Measurements from ENCODE around the gene FBXL15.

FBXL15 gene

DNA sequence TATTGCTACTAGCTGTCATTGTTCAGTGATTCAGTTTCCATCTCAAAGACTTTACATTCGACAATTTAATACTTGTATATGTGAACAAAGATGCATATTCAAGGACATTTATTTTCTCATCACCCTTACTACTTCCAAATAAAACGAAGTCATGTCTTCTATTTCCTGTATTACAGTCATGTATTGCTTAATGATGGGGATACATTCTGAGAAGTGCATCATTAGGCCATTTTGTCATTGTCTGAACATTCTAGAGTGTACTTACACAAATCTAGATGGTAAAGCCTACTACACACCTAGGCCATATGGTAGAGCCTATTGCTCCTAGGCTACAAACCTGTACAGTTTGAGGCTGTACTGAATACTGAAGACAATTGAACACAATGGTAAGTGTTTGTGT, 24.2 kb downstream of the FBXL15 start:
- no peak for TF ChIP-seq CTCF (IDR thresholded peaks at IDR 0.05)
- no peak overlapping the region for H3K4me3 ChIP-seq (ENCODE audit: low read depth in 1 of 2, low read length in 1 of 2)
- H3K36me3 ChIP-seq = no peaks in the 10 kb centered on the region
- H3K9me3 ChIP-seq = no peaks in the 10 kb centered on the region
- H3K27me3 ChIP-seq = no peaks in the 10 kb centered on the region
- H3K27ac ChIP-seq = no peak overlapping the region
- H3K4me1 ChIP-seq (ENCODE audit: control insufficient read depth in 1 of 2, insufficient read depth in 1 of 2, low read depth in 1 of 2, low read length in 1 of 2) = peaks cover 5 to 7% of the 10 kb centered on the region in 2 experiments

- TF ChIP-seq CTCF (IDR thresholded peaks at IDR 0.05) = no peak
- H3K4me1 ChIP-seq (ENCODE audit: control insufficient read depth in 1 of 2, insufficient read depth in 1 of 2, low read depth in 1 of 2, low read length in 1 of 2) = peaks cover 46% of the 10 kb centered on the region in 2 experiments
- H3K4me3 ChIP-seq (ENCODE audit: low read depth in 1 of 2, low read length in 1 of 2) = peak overlapping the region; percentile 83 to 85
- no peaks in the 10 kb centered on the region for H3K27me3 ChIP-seq
- H3K9me3 ChIP-seq = no peaks in the 10 kb centered on the region
- no peaks in the 10 kb centered on the region for H3K36me3 ChIP-seq
- H3K27ac ChIP-seq = peak overlapping the region; percentile 74
These were observed 28.9 kb downstream of the FBXL15 start for GRCh38 chr10:102449321-102450123.

GRCh38 chr10:102450124-102450373, 29.4 kb downstream of the FBXL15 start:
- peak overlapping the region; percentile 74 for H3K27ac ChIP-seq
- H3K4me1 ChIP-seq (ENCODE audit: control insufficient read depth in 1 of 2, insufficient read depth in 1 of 2, low read depth in 1 of 2, low read length in 1 of 2) = peaks cover 51% of the 10 kb centered on the region in 2 experiments
- no peaks in the 10 kb centered on the region for H3K27me3 ChIP-seq
- TF ChIP-seq CTCF (IDR thresholded peaks at IDR 0.05) = no peak
- H3K4me3 ChIP-seq (ENCODE audit: low read depth in 1 of 2, low read length in 1 of 2) = peak overlapping the region; percentile 83 to 85
- H3K36me3 ChIP-seq = no peaks in the 10 kb centered on the region
- no peaks in the 10 kb centered on the region for H3K9me3 ChIP-seq

- H3K36me3 ChIP-seq = no peaks in the 10 kb centered on the region
- peak overlapping the region; percentile 74 for H3K27ac ChIP-seq
- no peaks in the 10 kb centered on the region for H3K9me3 ChIP-seq
- peaks cover 56% of the 10 kb centered on the region in 2 experiments for H3K4me1 ChIP-seq (ENCODE audit: control insufficient read depth in 1 of 2, insufficient read depth in 1 of 2, low read depth in 1 of 2, low read length in 1 of 2)
- H3K27me3 ChIP-seq = no peaks in the 10 kb centered on the region
- peak overlapping the region; percentile 83 to 85 for H3K4me3 ChIP-seq (ENCODE audit: low read depth in 1 of 2, low read length in 1 of 2)
- TF ChIP-seq CTCF (IDR thresholded peaks at IDR 0.05) = no peak
These were observed 29.9 kb downstream of the FBXL15 start for GRCh38 chr10:102450374-102451104.

GRCh38 chr10:102451105-102451969, 30.7 kb downstream of the FBXL15 start, which contains the start of gene C10orf95:
Gene C10orf95 (minus strand): TSS chr10:102451543. CDS start chr10:102451093, 450 bp downstream.
- peak within 1 kb of the TSS; percentile 82 for H3K27ac ChIP-seq
- no peaks in the 10 kb centered on the region for H3K27me3 ChIP-seq
- no peaks in the 10 kb centered on the region for H3K9me3 ChIP-seq
- TF ChIP-seq CTCF (IDR thresholded peaks at IDR 0.05) = no peak
- peaks cover 64% of the 10 kb centered on the region in 2 experiments for H3K4me1 ChIP-seq (ENCODE audit: control insufficient read depth in 1 of 2, insufficient read depth in 1 of 2, low read depth in 1 of 2, low read length in 1 of 2)
- H3K36me3 ChIP-seq = no peaks in the 10 kb centered on the region
- peak within 1 kb of the TSS; percentile 83 to 85 for H3K4me3 ChIP-seq (ENCODE audit: low read depth in 1 of 2, low read length in 1 of 2)
